Mucosa of descending colon (tissue), 3 donors: Measurements from ENCODE around the gene GADD45B. TPM values are rescaled to one million over a fixed set of nuclear protein-coding genes. Genes with fewer than 3 reads are reported as not detected.

Experiments
- ATAC-seq: fragments of 200-7000 bp; cut with Tn5 transposase; one replicate; pipeline ENCODE4 v1.9.1; 2020; ENCODE audit warnings: mild to moderate bottlenecking, moderate library complexity
- DNase-seq, 3 donors: peaks; one replicate each; pipeline ENCODE4 v3.0.0-alpha.2; 2020
- H3K36me3 ChIP-seq: fragments of 200-600 bp; one replicate; pipeline ENCODE4 v1.8.0; 2021; ENCODE audit warnings: low read depth, mild to moderate bottlenecking
- H3K4me1 ChIP-seq: fragments of 200-600 bp; one replicate; pipeline ENCODE4 v1.8.0; 2021; ENCODE audit warnings: low read depth, mild to moderate bottlenecking
- H3K4me3 ChIP-seq: fragments of 200-600 bp; one replicate; pipeline ENCODE4 v1.8.0; 2021; ENCODE audit warnings: mild to moderate bottlenecking
- H3K9me3 ChIP-seq: fragments of 200-600 bp; one replicate; pipeline ENCODE4 v1.8.0; 2021; ENCODE audit warnings: mild to moderate bottlenecking
- intact Hi-C, 2 donors: fragments of 100-400 bp; cut with DNase I in 1 of 2; cut with micrococcal nuclease in 1 of 2; formaldehyde crosslinking; loops; one replicate each; pipeline versions ENCODE4 v1.11.0 to v1.11.1; 2022; cut with DNase I, micrococcal nuclease
- total RNA-seq, 3 donors: library from RNA; stranded (reverse); fragmentation: NEBNext Ultra II Directional in 2 of 3; extraction: Animal tissue kit (Norgen Biotek cat#: 25700) in 2 of 3; gene quantifications; one replicate each; pipeline versions ENCODE4 v1.2.1 to v1.2.4, GENCODE V29; 2021 to 2023
- TF ChIP-seq, protein P1 (sequence below): fragments of 200-600 bp; IDR thresholded peaks from one replicate; pipeline ENCODE4 v1.8.0; 2022; ENCODE audit warnings: antibody characterized with exemption, mild to moderate bottlenecking
- donor health status: DM: no; HTN: no; CAD: no; lungs with moderate emphysema.
- donor health status: DM: no; HTN: no; CAD: no.
- donor health status: DM: no; HTN: yes; CAD: no.

The GADD45B gene
- total RNA-seq, 3 donors from 2014 or later: 30.6 to 45.5 (median 35.9) TPM

DNA sequence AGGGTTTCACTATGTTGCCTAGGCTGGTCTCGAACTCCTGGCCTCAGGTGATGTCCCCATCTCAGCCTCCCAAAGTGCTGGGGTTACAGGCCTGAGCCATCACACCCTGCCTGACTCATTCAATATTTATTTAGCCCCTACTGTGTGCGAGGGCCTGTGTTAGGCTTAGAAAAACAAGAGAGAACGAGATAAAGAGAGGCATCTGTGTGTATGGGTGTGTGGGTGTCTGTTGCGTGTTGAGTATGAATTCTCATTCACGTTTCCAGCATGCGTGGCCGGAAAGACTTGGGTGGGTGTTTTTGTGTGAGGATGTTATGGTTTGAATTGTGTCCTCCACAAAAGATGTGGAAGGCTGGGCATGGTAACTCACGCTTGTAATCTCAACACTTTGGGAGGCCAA lies 9.5 kb downstream of the GADD45B start:
- DNase-seq (no peak), ATAC-seq (no peak)
- H3K4me1 ChIP-seq: peaks cover 22% of the 10 kb centered on the region
- no peak overlapping the region for H3K4me3 ChIP-seq
- TF ChIP-seq, protein P1, sequence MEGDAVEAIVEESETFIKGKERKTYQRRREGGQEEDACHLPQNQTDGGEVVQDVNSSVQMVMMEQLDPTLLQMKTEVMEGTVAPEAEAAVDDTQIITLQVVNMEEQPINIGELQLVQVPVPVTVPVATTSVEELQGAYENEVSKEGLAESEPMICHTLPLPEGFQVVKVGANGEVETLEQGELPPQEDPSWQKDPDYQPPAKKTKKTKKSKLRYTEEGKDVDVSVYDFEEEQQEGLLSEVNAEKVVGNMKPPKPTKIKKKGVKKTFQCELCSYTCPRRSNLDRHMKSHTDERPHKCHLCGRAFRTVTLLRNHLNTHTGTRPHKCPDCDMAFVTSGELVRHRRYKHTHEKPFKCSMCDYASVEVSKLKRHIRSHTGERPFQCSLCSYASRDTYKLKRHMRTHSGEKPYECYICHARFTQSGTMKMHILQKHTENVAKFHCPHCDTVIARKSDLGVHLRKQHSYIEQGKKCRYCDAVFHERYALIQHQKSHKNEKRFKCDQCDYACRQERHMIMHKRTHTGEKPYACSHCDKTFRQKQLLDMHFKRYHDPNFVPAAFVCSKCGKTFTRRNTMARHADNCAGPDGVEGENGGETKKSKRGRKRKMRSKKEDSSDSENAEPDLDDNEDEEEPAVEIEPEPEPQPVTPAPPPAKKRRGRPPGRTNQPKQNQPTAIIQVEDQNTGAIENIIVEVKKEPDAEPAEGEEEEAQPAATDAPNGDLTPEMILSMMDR: no peak
- H3K36me3 ChIP-seq: no peaks in the 10 kb centered on the region
- intact Hi-C loops: no loop called here
- H3K9me3 ChIP-seq: peaks cover 9% of the 10 kb centered on the region

DNA sequence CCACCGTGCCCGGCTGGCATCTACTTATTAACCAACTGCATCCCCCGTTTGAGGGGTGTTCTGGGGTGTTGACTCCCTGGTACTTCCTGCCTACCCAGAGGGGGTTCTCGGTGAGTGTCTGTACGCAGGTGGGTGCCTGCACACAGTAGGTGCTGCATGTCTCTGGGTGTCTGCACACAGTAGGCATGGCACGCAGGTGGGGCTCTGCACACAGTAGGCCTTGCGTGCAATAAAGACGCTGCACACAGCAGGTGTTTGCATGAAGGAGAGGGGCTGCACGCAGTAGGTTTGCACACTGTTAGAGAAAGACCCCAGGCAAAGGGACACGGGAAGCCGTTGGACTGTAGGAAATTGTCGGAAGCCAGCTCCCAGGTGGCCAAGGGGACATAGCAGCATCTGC lies 11.2 kb downstream of the GADD45B start:
- H3K9me3 ChIP-seq: peaks cover 9% of the 10 kb centered on the region
- intact Hi-C loops: no loop called here
- TF ChIP-seq, protein P1: no peak
- DNase-seq (no peak), ATAC-seq (no peak)
- peaks cover 35% of the 10 kb centered on the region for H3K4me1 ChIP-seq
- no peaks in the 10 kb centered on the region for H3K36me3 ChIP-seq
- H3K4me3 ChIP-seq: no peak overlapping the region

DNA sequence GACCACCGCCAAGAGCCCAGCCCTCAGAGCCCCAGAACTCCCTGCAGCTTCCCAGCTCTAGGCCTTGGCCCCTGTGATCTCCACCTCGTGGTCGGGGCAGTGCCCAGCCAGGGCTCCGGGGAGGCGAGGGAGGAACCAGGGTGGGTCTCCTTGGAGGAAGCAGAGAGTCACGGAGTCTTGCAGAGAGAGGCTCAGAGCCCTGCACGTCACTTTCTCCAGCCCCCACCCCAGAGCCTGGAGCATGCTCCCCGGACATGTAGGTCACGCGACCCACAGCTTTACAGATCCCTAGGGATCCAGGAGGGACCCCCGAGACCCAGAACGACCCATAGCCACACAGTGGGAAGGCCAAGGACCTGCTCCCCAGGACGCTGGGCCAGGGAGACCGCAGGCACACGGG lies 11.9 kb downstream of the GADD45B start:
- TF ChIP-seq, protein P1: no peak
- intact Hi-C loops: no loop called here
- H3K4me3 ChIP-seq: no peak overlapping the region
- ATAC-seq (no peak), DNase-seq (peak in 1 of 3 donors; percentile 57)
- H3K9me3 ChIP-seq: peaks cover 7% of the 10 kb centered on the region
- peaks cover 35% of the 10 kb centered on the region for H3K4me1 ChIP-seq
- H3K36me3 ChIP-seq: no peaks in the 10 kb centered on the region

DNA sequence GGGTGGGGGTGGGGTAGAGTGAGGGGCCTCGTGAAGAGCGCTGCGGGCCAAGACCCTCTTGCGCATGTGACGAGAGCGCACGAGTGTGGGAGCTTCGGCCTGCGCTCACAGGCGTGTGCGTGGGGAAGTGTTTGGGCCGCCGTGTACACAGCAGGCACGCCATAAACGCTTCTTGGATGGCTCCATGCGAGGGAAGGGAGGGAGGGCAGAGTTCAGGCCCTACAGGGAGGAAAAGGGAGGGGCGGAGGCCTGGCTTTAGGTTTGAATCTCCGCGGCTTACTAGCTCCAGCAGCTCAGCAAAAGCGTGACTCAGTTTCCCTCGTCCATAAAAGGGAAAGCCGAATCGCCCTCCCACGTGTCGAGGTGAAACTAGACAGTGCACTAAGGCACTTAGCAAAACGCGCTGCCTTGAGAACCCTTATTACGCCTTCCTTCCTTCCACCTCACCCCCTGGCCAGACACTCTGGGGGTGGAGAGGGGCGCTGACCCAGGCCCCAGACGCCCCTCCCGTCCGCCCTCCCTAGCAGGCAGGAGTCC lies 12.5 kb downstream of the GADD45B start:
- Histone ChIP-seq H3K4me3 (no peak overlapping the region), H3K36me3 (no peaks in the 10 kb centered on the region), H3K9me3 (peaks cover 1% of the 10 kb centered on the region), H3K4me1 (peaks cover 35% of the 10 kb centered on the region)
- peak; percentile 68 to 78 (median 72) for DNase-seq
- ATAC-seq: peak; percentile 69
- TF ChIP-seq, protein P1: no peak
- intact Hi-C loops: no loop called here

DNA sequence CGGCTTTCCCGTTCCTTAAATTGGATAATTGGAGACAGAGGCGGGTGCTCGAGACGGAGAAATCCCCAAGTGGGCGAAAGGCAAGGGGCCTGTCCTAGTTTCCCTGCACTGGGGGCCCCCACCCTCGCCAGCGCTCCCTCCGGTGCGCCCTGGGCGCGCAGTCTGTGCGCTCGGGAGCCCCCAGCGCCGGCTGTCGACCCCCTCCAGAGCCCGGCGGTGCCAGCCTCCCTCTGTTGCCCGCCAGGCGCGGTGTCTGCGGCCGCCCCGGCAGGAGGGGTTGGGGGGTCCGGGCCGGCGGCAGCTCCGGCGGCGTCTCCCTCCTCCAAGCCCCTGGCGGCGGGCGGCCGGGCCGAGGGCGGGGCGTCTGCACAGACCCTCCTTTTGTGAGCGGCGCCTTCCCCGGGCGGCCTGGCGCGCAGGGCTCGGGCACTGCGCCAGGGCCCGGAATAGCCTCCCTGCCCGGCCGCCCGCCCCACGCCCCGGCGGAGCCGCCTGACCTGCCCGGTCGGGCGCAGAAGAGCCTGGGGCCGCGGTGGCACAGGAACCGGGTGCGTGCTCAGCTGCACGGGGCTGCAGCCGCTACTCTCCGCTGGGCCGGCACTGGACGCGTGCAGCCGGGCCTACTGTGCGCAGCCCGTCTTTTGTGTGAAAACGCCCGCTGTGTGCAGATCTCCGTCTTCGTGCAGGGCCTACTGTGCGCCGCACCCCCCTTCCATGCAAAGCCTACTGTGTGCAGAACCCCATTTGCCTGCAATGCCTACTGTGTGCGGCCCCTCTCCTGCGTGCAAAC lies 13.2 kb downstream of the GADD45B start:
- Histone ChIP-seq H3K36me3 (no peaks in the 10 kb centered on the region), H3K4me3 (no peak overlapping the region), H3K4me1 (peaks cover 41% of the 10 kb centered on the region), H3K9me3 (no peaks in the 10 kb centered on the region)
- ATAC-seq (peak; percentile 72), DNase-seq (peak; percentile 65 to 81 (median 79))
- TF ChIP-seq, protein P1: no peak
- intact Hi-C loops: no loop called here
